GM23338 (cell line): Measurements from ENCODE around the gene VRK1. TPM values are rescaled to one million over a fixed set of nuclear protein-coding genes. Genes with fewer than 3 reads are reported as not detected.

Experiments
- ATAC-seq: fragments of 200-7000 bp; cut with Tn5 transposase; 3 replicates; pipeline ENCODE4 v1.9.1; 2020
- DNase-seq: peaks from one replicate; pipeline ENCODE4 v3.0.0-alpha.2; 2015; ENCODE audit warnings: low spot score
- H2AFZ ChIP-seq: fragments of 200-600 bp; sonication (generic); 2 replicates; pipeline ENCODE4 v1.8.0; 2016; ENCODE audit warnings: antibody characterized with exemption, mild to moderate bottlenecking, moderate library complexity
- H3F3A ChIP-seq: fragments of 200-600 bp; sonication (generic); replicated peaks from 2 replicates; pipeline ENCODE4 v1.8.0; 2017; ENCODE audit warnings: antibody characterized with exemption, mixed run types, low read depth
- H3K27ac ChIP-seq: fragments of 200-600 bp; sonication (generic); 2 replicates; pipeline ENCODE4 v1.6.1; 2016; ENCODE audit warnings: low read depth
- H3K27me3 ChIP-seq: fragments of 200-600 bp; sonication (generic); 2 replicates; pipeline ENCODE4 v1.8.0; 2016; ENCODE audit warnings: mild to moderate bottlenecking, mixed run types, moderate library complexity; ENCODE audit not compliant: insufficient read depth
- H3K36me3 ChIP-seq: fragments of 200-600 bp; sonication (generic); 2 replicates; pipeline ENCODE4 v1.8.0; 2016; ENCODE audit warnings: mild to moderate bottlenecking; ENCODE audit not compliant: insufficient read depth
- H3K4me1 ChIP-seq: fragments of 200-600 bp; sonication (generic); 2 replicates; pipeline ENCODE4 v1.8.0; 2016; ENCODE audit warnings: mild to moderate bottlenecking, moderate library complexity; ENCODE audit not compliant: insufficient read depth
- H3K4me2 ChIP-seq: fragments of 200-600 bp; sonication (generic); 2 replicates; pipeline ENCODE4 v1.7.1; 2017; ENCODE audit warnings: mixed run types
- H3K4me3 ChIP-seq: fragments of 200-600 bp; sonication (generic); 2 replicates; pipeline ENCODE4 v1.6.1; 2016; ENCODE audit warnings: mixed run types
- H3K79me2 ChIP-seq: fragments of 200-600 bp; sonication (generic); replicated peaks from 2 replicates; pipeline ENCODE4 v1.8.0; 2017; ENCODE audit warnings: mild to moderate bottlenecking; ENCODE audit not compliant: insufficient read depth
- H3K9me2 ChIP-seq: fragments of 200-600 bp; sonication (generic); 2 replicates; pipeline ENCODE4 v1.8.0; 2017; ENCODE audit not compliant: insufficient read depth
- H4K20me1 ChIP-seq: fragments of 200-600 bp; sonication (generic); replicated peaks from 2 replicates; pipeline ENCODE4 v1.8.0; 2017; ENCODE audit warnings: mild to moderate bottlenecking; ENCODE audit not compliant: insufficient read depth
- H3K27ac Mint-ChIP-seq: 2 replicates; pipeline ENCODE4 v1.8.0; 2020; ENCODE audit warnings: inconsistent platforms, mild to moderate bottlenecking, moderate library complexity, mixed read lengths
- H3K27me3 Mint-ChIP-seq: 3 replicates; pipeline ENCODE4 v1.8.0; 2022; ENCODE audit warnings: low read depth, mild to moderate bottlenecking, moderate library complexity, mixed read lengths, inconsistent platforms; ENCODE audit not compliant: insufficient read depth, poor library complexity
- H3K36me3 Mint-ChIP-seq: 3 replicates; pipeline ENCODE4 v1.8.0; 2021; ENCODE audit warnings: low read depth, mild to moderate bottlenecking, inconsistent platforms, moderate library complexity, mixed read lengths
- H3K4me1 Mint-ChIP-seq: 3 replicates; pipeline ENCODE4 v1.8.0; 2020; ENCODE audit warnings: mild to moderate bottlenecking, inconsistent platforms, mixed read lengths
- H3K4me3 Mint-ChIP-seq: 3 replicates; pipeline ENCODE4 v1.8.0; 2021; ENCODE audit warnings: moderate library complexity, mild to moderate bottlenecking, inconsistent platforms, mixed read lengths
- H3K9me3 Mint-ChIP-seq: 3 replicates; pipeline ENCODE4 v1.8.0; 2020; ENCODE audit warnings: moderate library complexity, mild to moderate bottlenecking, inconsistent platforms, mixed read lengths
- CREB1 ChIP-seq: fragments of 250-450 bp; sonication (Bioruptor Pico); IDR thresholded peaks from 2 replicates; pipeline ENCODE4 v1.5.0; 2020; ENCODE audit warnings: low read depth, mild to moderate bottlenecking, moderate library complexity
- CTCF ChIP-seq, 2 experiments: fragments of 200-600 bp in 1 of 2; sonication (generic) in 1 of 2; conservative IDR thresholded peaks; 2 replicates each; pipeline versions ENCODE4 v1.5.1 to v1.6.1; 2016 to 2017; ENCODE audit warnings: antibody characterized with exemption in 2 of 2, low read depth in 2 of 2, mild to moderate bottlenecking in 2 of 2, moderate library complexity in 1 of 2
- EZH2 ChIP-seq: fragments of 200-600 bp; sonication (generic); IDR thresholded peaks from one replicate; pipeline ENCODE4 v1.8.0; 2017; ENCODE audit warnings: antibody characterized with exemption, mild to moderate bottlenecking, low read depth; ENCODE audit not compliant: unreplicated experiment
- EZH2phosphoT487 ChIP-seq: fragments of 200-600 bp; sonication (generic); IDR thresholded peaks from one replicate; pipeline ENCODE4 v1.8.1; 2018; ENCODE audit warnings: antibody characterized with exemption; ENCODE audit not compliant: unreplicated experiment
- JUNB ChIP-seq: IDR thresholded peaks from one replicate; pipeline ENCODE4 v1.6.1; 2016; ENCODE audit warnings: antibody characterized with exemption; ENCODE audit not compliant: unreplicated experiment
- NANOG ChIP-seq: IDR thresholded peaks from 2 replicates; pipeline ENCODE4 v1.6.1; 2016; ENCODE audit warnings: antibody characterized with exemption, borderline replicate concordance
- POLR2AphosphoS5 ChIP-seq: IDR thresholded peaks from 2 replicates; pipeline ENCODE4 v1.6.1; 2016; ENCODE audit warnings: antibody characterized with exemption, low read depth
- REST ChIP-seq: IDR thresholded peaks from one replicate; pipeline ENCODE4 v1.6.1; 2018; ENCODE audit warnings: antibody characterized with exemption; ENCODE audit not compliant: unreplicated experiment
- STAT1 ChIP-seq: IDR thresholded peaks from one replicate; pipeline ENCODE4 v1.6.1; 2016; ENCODE audit warnings: antibody characterized with exemption; ENCODE audit not compliant: unreplicated experiment
- ZNF114 ChIP-seq: fragments of 250-450 bp; sonication (Bioruptor Pico); IDR thresholded peaks from 2 replicates; pipeline ENCODE4 v1.5.0; 2020; ENCODE audit warnings: mild to moderate bottlenecking, moderate library complexity
- ZNF331 ChIP-seq: fragments of 250-450 bp; sonication (Bioruptor Pico); IDR thresholded peaks from 2 replicates; pipeline ENCODE4 v1.5.0; 2020; ENCODE audit warnings: low read depth, mild to moderate bottlenecking, moderate library complexity
- ZNF462 ChIP-seq: fragments of 250-450 bp; sonication (Bioruptor Pico); IDR thresholded peaks from 2 replicates; pipeline ENCODE4 v1.5.0; 2020; ENCODE audit warnings: mild to moderate bottlenecking, moderate library complexity
- polyA plus RNA-seq: library from polyadenylated mRNA; unstranded; fragments of >200 nt; fragmentation: Nextera tagmentation; extraction: Ambion mirVana; gene quantifications from 2 replicates; pipeline ENCODE4 v1.2.1, GENCODE V29; 2016
- total RNA-seq: library from RNA; depleted of rRNA; stranded (reverse); fragments of >200 nt; shearing (Covaris generic); gene quantifications from 2 replicates; pipeline ENCODE4 v1.2.3, GENCODE V29; 2014

VRK1 gene
- total and polyA plus RNA-seq, 2 experiments from 2014 or later, result 83.8 to 119 TPM

GRCh38 chr14:96806836-96807235 lies 9.7 kb downstream of the VRK1 start (continued):
- TF ChIP-seq CTCF (conservative IDR thresholded peaks at IDR 0.05; ENCODE audit: low read depth in 2 of 2) (no peak), EZH2phosphoT487 (no peak), ZNF114 (CRISPR knock-in tag) (no peak), REST (no peak), CREB1 (CRISPR knock-in tag) (no peak), STAT1 (no peak), JUNB (no peak), ZNF331 (no peak), EZH2 (no peak), POLR2AphosphoS5 (no peak)

GRCh38 chr14:96808619-96809406 lies 11.6 kb downstream of the VRK1 start:
- no peaks in the 10 kb centered on the region for H3K9me3 Mint-ChIP-seq
- Histone ChIP-seq H4K20me1 (peaks cover 50% of the 10 kb centered on the region), H3K27ac (no peak overlapping the region), H2AFZ (no peak overlapping the region), H3K36me3 (no peaks in the 10 kb centered on the region), H3K27me3 (no peaks in the 10 kb centered on the region), H3F3A (no peaks in the 10 kb centered on the region), H3K4me2 (no peak overlapping the region), H3K9me2 (no peaks in the 10 kb centered on the region), H3K4me3 (no peak overlapping the region), H3K79me2 (peaks cover 100% of the 10 kb centered on the region), H3K4me1 (peaks cover 10% of the 10 kb centered on the region; the same call in 1 of the 2 replicates)
- H3K36me3 Mint-ChIP-seq, result no peaks in the 10 kb centered on the region; the same call in 2 of the 3 replicates
- no peak overlapping the region for H3K27ac Mint-ChIP-seq
- H3K27me3 Mint-ChIP-seq, result no peaks in the 10 kb centered on the region
- DNase-seq (no peak), ATAC-seq (no peak)
- H3K4me3 Mint-ChIP-seq, result no peak overlapping the region
- peaks cover 20% of the 10 kb centered on the region for H3K4me1 Mint-ChIP-seq
- TF ChIP-seq STAT1 (no peak), ZNF462 (CRISPR knock-in tag) (no peak), POLR2AphosphoS5 (no peak), JUNB (no peak), ZNF331 (no peak), NANOG (no peak), CREB1 (CRISPR knock-in tag) (no peak)
